C4-2B (cell line): ENCODE measurements around the gene POU2F1.
A peak's percentile ranks its signal among the peaks of the same experiment; 100 is the strongest.

Source experiments
- H3K27ac ChIP-seq: fragments of 450-650 bp; 2 replicates; pipeline ENCODE4 v1.5.1; 2017
- ZFX ChIP-seq: fragments of 450-650 bp; IDR thresholded peaks from 2 replicates; pipeline ENCODE4 v1.6.1; 2017
- TF ChIP-seq, protein P1 (sequence below): fragments of 450-650 bp; conservative IDR thresholded peaks from 2 replicates; pipeline ENCODE4 v1.5.1; 2017; ENCODE audit warnings: mild to moderate bottlenecking

The POU2F1 gene

DNA sequence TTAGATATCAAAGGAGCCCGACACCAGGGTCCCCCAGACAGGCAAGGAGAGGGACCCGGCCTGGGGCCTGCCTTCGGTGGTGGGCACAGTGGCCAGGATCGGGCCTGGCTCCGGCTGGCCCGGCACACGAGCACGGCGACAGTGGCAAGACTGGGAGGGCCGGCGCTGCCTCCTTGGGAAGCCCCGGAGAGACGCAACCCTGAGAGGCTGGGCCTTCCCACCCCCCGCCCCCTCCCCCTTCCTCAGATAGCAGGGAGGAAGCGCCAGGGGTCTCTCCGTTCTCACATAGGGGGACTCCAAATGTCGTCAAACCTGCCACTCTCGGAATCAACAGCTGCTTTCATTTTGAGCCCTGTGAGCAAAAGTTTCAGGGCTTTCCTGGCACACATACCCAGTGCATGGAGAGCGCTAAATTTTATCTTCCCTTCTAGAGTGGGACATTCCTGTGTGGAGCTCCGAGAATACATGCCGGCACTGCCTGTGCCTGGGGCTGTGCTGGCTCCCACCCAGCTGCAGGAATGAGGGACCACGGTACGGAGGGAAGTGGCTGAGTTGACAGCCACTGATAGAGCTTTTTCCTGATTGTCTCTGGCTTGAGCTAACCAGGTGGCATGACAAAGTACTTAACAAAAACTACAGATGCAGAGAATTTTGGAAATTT, 235.2 kb downstream of the POU2F1 start:
- TF ChIP-seq, protein P1, sequence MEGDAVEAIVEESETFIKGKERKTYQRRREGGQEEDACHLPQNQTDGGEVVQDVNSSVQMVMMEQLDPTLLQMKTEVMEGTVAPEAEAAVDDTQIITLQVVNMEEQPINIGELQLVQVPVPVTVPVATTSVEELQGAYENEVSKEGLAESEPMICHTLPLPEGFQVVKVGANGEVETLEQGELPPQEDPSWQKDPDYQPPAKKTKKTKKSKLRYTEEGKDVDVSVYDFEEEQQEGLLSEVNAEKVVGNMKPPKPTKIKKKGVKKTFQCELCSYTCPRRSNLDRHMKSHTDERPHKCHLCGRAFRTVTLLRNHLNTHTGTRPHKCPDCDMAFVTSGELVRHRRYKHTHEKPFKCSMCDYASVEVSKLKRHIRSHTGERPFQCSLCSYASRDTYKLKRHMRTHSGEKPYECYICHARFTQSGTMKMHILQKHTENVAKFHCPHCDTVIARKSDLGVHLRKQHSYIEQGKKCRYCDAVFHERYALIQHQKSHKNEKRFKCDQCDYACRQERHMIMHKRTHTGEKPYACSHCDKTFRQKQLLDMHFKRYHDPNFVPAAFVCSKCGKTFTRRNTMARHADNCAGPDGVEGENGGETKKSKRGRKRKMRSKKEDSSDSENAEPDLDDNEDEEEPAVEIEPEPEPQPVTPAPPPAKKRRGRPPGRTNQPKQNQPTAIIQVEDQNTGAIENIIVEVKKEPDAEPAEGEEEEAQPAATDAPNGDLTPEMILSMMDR, result no peak
- TF ChIP-seq ZFX, result no peak
- peak overlapping the region; percentile 59; the same call in 1 of the 2 replicates for H3K27ac ChIP-seq

DNA sequence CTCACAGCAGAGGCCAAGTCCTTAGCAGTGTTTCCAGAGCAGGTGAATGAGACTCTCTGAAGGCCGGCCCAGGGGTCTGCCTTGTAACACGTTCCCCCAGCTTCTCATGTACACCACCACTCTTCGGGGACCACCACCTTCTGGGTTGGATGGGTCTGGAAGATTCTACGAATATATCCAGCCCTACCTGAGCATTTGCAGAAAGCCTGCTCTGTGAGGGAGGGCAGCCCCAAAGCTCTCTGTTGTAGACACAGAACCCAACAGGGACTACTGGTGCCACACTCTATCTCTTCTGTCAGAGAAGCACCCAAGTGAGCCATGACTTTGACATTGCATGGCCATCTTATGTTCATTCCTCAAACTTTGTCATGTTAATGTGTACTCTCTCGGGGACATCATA, 235.8 kb downstream of the POU2F1 start:
- no peak overlapping the region for H3K27ac ChIP-seq
- TF ChIP-seq, protein P1, result no peak
- no peak for TF ChIP-seq ZFX

DNA sequence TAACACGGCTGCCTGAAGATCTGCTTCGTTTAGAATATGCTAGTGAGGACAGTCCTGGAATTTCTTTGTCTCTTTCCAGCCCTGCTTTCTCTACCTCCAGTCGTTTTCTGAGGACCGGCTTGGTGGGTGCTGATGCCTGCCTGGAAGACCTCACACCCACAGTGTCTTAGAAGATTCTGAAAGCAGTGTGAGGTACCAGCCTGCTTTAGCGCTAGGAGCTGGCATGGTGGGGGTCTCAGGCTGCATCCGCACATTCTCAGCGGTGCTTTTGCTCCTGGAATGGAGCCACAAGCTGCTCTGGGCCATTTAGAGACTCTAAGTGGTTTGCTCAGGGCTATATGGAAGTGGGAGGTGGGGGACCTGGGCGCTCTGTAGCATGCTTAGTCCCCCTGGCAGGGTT, 236.2 kb downstream of the POU2F1 start:
- H3K27ac ChIP-seq, result no peak overlapping the region
- TF ChIP-seq, protein P1, result no peak
- no peak for TF ChIP-seq ZFX

DNA sequence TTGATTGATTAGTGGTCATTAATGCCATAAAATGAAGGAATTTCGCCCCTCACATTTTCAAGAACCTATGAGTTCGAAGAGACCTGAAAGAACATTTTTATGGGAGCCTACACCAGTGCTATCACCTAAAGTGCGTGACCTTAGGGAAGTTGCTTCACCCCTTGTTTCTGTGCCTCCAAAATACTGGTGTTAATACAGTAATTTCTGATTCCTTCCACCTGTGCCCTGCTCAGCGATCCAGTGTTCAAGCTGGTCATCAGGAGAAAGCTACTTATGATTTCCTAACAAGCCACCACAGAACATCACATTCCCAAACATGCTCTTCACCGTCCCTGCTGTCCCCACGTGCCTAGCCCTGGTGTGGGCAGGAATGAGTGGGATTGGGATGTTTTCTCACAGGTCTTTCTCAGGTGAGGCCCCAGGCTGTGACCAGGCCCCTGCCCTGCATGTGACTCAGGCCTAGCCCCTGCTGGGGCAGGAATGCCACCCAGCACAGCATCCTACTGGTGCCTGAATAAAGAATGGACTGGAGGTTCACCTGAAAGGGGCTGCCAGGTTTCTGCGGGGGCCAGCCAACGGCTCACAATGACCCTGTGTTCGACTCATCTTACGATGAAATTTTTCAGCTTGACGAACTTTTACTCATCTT, 237.4 kb downstream of the POU2F1 start:
- TF ChIP-seq, protein P1, result no peak
- no peak for TF ChIP-seq ZFX
- no peak overlapping the region for H3K27ac ChIP-seq

- H3K27ac ChIP-seq, result no peak overlapping the region
- TF ChIP-seq ZFX, result no peak
- TF ChIP-seq, protein P1, result no peak
Measured at GRCh38 chr1:167460836-167461235, 240.2 kb downstream of the POU2F1 start.

DNA sequence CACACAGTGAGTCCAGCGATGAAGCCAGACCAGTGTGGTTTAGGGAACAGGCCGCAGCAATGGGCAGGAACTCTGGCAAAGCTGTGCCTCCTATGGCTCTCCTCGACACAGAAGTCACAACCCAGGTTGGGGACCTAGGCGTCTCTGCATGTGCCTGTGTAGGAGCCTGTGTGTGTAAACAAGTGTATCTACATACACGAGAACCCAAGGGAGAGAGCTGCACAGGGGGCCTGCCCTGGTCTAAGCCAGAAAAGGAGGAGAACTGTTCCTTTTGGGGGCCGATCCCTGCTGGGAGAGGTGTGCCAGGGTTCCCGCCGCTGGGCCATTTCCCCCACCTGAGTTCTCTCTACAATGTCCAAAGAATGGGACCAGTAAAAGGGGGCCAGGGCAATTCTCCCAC, 241.7 kb downstream of the POU2F1 start:
- no peak overlapping the region for H3K27ac ChIP-seq

DNA sequence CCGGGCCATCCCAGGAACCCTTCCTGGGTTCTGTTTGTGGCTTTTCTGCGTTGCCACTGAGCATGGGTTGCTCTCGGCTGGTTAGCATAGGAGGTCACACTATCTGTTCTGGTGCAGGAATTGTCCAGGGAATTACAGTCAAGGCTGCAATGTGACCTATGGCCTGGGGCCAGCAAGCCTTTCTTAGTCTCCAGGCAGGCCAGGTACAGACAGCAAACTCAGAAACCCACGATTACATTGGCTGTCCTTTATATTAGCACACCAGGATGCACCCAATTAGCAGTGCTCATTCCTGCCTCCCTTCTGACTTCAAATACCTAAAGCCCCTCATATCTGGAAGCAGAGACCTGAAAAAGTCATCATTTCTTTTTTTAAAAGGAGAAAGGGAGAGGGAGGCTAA, 242.4 kb downstream of the POU2F1 start:
- TF ChIP-seq ZFX, result no peak
- TF ChIP-seq, protein P1, result no peak
- H3K27ac ChIP-seq, result no peak overlapping the region

More for the DNA sequence above, 241.7 kb downstream of the POU2F1 start:
- TF ChIP-seq, protein P1, result no peak
- no peak for TF ChIP-seq ZFX
